NCI-H526 treated with DMSO at 0.1 percent for 48 hours (cell line): ENCODE measurements around the gene C1orf167.

ENCODE experiments used
- DNase-seq: peaks from one replicate; lab custom pipeline; 2025; lab: John Stamatoyannopoulos, UW

The C1orf167 gene

DNA sequence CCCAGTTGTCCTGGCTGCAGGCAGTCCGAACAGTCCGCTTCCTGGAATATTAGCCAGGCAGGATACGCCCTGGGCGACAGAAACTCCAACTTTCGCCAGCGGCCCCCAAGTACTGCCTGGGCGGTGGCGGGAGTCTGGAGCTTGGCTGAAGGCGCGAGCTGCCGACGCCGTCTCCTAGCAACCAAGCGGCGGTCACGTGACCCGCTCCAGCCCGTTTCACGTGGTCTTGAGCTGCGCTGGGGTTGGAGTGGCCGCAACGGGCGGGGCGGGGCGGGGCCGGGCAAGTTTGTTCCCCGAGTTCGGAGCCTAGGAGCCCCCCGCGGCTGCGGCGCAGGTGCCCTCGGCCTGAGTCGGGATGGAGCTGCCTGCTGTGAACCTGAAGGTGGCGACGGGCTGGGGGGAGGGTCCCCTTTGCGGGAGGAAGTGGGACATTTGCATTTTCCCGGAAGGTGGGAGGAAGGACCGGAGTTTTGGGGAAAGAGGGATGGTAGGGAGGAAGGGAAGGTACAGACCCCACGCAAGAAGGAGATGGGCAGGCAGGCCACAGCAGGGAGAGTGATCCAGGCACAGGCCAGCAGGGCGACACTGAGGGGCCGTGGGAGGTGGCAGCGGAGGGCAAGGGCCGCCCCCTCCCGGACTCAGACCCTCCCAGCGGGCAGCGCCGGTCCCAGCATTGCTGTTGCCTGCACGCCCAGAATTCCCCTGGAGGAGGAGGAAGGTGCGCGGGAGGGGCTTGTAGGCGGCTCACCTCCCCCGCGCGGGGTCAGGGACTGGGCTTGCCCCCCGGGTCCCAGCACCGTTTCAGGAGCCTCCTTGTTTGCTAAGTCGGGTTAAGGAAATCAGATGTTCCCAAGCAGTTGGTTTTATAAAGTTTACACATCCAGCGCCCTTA lies 25.9 kb upstream of the C1orf167 start, which contains the start of gene AGTRAP:
Gene AGTRAP, plus strand, starts transcription at position 283 of the 892 bp plus-strand sequence. Its CDS starts 73 bp downstream, at position 356.
- peak; percentile 23 for DNase-seq

GRCh38 chr1:11736746-11737639 lies 25.0 kb upstream of the C1orf167 start:
- DNase-seq = peak; percentile 80

DNA sequence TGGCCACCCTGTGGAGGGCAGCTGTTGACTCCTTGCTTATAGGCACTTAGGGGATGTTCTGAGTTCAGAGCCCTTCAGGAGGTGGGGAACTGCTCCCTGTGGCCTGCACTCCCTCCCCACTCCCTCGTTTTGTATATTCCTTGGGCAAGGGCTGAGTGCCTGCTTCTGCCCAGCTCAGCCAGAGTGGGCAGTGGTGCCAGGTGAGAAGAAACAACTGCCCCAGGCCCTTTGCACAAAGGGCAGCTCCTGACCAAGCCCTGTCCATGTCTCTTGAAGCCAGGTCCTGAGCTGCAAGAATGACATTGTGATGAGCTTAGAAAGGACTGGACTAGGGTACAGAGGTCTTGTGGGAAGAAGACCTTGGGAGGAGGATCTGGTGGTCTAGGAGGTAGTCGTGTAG lies 23.9 kb upstream of the C1orf167 start:
- no peak for DNase-seq

GRCh38 chr1:11738783-11739182 lies 23.2 kb upstream of the C1orf167 start:
- no peak for DNase-seq

DNA sequence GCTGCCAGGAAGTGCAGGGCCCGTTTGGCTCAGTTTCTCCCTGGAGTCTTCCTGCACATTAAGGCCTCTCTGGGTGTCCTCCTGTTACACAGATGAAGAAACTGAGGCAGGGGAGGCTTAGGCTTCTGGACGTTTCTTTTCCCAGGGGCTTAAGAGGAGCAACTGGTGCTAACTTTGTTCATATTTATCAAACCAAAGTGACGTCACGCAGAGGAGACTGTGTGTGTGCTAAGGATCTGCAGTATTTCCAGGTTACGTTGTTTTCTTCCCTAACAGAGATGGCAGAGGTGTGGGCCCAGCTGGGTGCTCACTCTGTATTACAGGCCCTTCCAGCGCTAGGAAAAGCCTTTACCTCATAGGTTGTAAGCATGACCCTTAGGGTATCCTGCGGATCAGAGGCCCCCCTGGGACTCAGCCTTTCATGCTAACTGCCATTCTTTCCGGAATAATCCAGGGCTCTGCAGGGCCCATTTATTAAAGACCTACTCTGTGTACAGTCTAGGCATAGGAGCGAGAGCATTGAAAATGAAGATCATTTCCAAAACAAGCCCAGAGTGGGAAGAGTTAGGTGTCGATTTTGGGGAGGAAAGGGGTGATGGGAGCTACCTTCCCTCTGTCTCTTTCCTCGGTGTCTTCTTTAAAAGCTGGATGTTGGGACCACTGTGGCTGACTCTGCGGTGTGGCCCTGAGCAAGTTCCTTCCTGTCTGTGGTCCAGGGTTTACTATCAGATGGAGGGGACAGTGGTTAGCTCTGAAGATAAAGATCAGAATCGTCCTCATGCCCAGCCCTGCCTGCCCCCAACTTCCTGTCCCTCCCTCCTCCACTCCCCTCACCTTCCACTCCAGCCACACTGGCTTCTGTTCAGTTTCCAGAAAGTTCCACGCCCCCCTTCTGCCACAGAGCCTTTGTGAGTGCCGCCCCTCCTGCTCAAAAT lies 21.5 kb upstream of the C1orf167 start:
- no peak for DNase-seq

- no peak for DNase-seq
Measured at GRCh38 chr1:11741482-11741881, 20.5 kb upstream of the C1orf167 start.

GRCh38 chr1:11741919-11742558 lies 20.0 kb upstream of the C1orf167 start:
- no peak for DNase-seq

- no peak for DNase-seq
Measured at GRCh38 chr1:11744287-11744686, 17.7 kb upstream of the C1orf167 start.

GRCh38 chr1:11746092-11746491 lies 15.9 kb upstream of the C1orf167 start:
- DNase-seq = no peak

- no peak for DNase-seq
Measured at GRCh38 chr1:11746795-11747487, 15.1 kb upstream of the C1orf167 start.

GRCh38 chr1:11748294-11749202 lies 13.4 kb upstream of the C1orf167 start:
- no peak for DNase-seq

GRCh38 chr1:11749203-11749689 lies 12.7 kb upstream of the C1orf167 start:
- no peak for DNase-seq

GRCh38 chr1:11749996-11750395 lies 12.0 kb upstream of the C1orf167 start:
- no peak for DNase-seq

- DNase-seq = no peak
Measured at GRCh38 chr1:11751087-11751486, 10.9 kb upstream of the C1orf167 start.

DNA sequence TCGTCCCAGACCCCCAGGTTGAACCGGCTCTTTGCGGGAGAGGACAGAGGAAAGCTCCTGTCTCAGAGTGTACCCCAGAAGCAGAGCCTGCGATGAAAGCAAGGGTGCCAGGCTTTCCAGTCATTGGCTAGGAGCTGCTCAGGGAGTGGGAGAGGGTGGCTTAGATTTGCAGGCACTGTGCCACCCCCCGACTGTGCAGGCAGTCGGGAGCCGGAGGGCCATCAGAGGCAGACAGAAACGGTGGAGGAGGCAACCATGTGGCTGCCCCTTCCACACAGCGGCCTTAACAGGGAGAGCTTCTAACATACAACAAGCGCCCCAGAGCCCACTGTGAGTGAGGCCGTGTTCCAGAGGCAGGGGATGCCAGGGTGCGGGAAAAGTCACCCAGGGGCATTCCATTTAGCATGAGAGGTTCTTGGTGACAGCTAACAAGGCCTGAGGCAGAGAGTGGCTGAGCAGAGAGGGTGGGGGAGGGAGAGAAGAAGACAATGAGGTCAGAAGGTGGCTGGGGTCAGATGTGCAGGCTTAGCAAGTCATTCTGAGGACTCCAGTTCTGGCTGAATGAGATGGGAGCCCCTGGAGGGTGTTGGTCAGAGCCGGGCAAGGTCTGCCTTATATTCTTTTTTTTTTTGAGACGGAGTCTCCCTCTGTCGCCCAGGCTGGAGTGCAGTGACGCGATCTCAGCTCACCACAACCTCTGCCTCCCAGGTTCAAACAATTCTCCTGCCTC lies 9.5 kb upstream of the C1orf167 start:
- DNase-seq = no peak

DNA sequence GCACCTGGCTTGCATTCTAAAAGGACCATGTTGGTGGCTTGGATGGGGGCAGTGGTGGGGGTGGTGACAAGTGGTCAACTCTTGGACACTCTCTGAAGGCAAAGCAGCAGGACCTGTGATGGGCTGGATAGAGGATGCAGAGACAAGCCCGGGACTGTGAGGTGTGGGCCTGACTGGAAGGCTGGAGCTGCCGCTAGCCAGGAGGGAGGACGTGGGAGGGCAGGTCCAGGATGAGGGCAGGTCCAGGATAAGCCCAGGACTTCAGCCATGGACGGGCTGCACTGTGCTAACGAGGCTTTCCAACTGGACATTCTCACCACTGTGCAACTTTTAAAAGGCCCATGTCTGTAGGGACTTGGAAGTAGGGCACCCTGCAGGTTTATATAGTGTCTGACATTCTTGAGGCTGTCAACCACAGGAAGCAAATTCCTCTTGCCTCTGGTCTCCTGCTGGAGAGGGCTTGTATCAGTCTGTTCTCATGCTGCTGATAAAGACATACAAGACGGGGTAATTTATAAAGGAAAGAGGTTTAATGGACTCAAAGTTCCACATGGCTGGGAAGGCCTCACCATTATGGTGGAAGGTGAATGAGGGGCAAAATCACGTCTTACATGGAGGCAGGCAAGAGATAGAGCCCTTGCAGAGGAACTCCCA lies 8.3 kb upstream of the C1orf167 start:
- no peak for DNase-seq

- DNase-seq = no peak
Measured at GRCh38 chr1:11757047-11757446, 4.9 kb upstream of the C1orf167 start.

GRCh38 chr1:11759791-11760190 lies 2.2 kb upstream of the C1orf167 start:
- no peak for DNase-seq
